ENCODE measurements around the gene KCNJ6. TPM values are rescaled to one million over a fixed set of nuclear protein-coding genes. Genes with fewer than 3 reads are reported as not detected.

KCNJ6 gene
- total and polyA plus RNA-seq, 10 of the 15 experiments (the other 5 are each of a cell fraction or from before 2014, with no cell fraction given) = 0.03 to 0.07 (median 0.04) TPM; not detected in 7

DNA sequence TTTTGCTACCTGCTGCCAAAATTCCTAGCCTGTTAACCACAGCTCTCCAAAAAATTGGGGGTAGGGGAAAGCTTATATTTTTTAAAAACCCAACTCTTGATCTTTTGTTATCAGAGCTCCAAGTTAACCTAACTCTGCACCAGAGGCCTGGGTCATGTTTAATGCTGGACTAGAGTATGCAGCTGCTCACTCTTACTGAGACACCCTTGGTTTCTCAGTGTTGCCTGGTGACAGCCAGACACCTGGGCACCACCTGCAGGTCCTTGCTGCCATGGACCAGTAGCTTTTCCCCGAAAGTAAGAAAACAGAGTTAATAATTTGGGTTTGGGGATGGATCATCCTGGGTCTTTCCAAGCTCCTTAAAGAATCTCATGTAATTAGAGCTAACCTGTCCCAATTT lies 30.1 kb downstream of the KCNJ6 start:
- 0% methylated on average over 1 of the region's 1 CpG for WGBS (ENCODE audit: insufficient coverage, insufficient replicate concordance, low lambda C conversion rate, missing lambda C conversion rate)
- no peak overlapping the region for H3K4me3 ChIP-seq
- no peak for ATAC-seq
- TF ChIP-seq NFIC (IDR thresholded peaks at IDR 0.05; ENCODE audit: low read depth, low read length) (no peak), EGR1 (IDR thresholded peaks at IDR 0.05; ENCODE audit: borderline replicate concordance in 1 of 2, low read depth in 2 of 2, low read length in 2 of 2) (no peak), NR2C2 (IDR thresholded peaks at IDR 0.05; ENCODE audit: borderline replicate concordance, control insufficient read depth, insufficient read length, low read depth) (no peak), HDAC2 (IDR thresholded peaks at IDR 0.05) (no peak), ESRRA (IDR thresholded peaks at IDR 0.05; ENCODE audit: low read length) (no peak), ATF7 (IDR thresholded peaks at IDR 0.05; ENCODE audit: low read depth) (no peak), ASH2L (IDR thresholded peaks at IDR 0.05; ENCODE audit: borderline replicate concordance, low read depth) (no peak), SRF (IDR thresholded peaks at IDR 0.05; ENCODE audit: low read depth in 2 of 2, low read length in 2 of 2) (no peak), GATAD2B (conservative IDR thresholded peaks at IDR 0.05; ENCODE audit: low read depth) (no peak), EZH2 (IDR thresholded peaks at IDR 0.05; ENCODE audit: borderline replicate concordance, control insufficient read depth, low read depth, low read length) (no peak), BRCA1 (IDR thresholded peaks at IDR 0.05; ENCODE audit: low read depth, low read length) (no peak), RCOR1 (conservative IDR thresholded peaks at IDR 0.05; ENCODE audit: low read depth, low read length) (no peak), GABPA (IDR thresholded peaks at IDR 0.05; ENCODE audit: low read depth) (no peak)
- TF ChIP-seq, protein P1, sequence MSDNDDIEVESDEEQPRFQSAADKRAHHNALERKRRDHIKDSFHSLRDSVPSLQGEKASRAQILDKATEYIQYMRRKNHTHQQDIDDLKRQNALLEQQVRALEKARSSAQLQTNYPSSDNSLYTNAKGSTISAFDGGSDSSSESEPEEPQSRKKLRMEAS (IDR thresholded peaks at IDR 0.05; ENCODE audit: low read depth, low read length) = no peak
- TF ChIP-seq, protein P2, sequence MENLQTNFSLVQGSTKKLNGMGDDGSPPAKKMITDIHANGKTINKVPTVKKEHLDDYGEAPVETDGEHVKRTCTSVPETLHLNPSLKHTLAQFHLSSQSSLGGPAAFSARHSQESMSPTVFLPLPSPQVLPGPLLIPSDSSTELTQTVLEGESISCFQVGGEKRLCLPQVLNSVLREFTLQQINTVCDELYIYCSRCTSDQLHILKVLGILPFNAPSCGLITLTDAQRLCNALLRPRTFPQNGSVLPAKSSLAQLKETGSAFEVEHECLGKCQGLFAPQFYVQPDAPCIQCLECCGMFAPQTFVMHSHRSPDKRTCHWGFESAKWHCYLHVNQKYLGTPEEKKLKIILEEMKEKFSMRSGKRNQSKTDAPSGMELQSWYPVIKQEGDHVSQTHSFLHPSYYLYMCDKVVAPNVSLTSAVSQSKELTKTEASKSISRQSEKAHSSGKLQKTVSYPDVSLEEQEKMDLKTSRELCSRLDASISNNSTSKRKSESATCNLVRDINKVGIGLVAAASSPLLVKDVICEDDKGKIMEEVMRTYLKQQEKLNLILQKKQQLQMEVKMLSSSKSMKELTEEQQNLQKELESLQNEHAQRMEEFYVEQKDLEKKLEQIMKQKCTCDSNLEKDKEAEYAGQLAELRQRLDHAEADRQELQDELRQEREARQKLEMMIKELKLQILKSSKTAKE (IDR thresholded peaks at IDR 0.05; ENCODE audit: low read depth, poor library complexity, severe bottlenecking) = no peak
- TF ChIP-seq, protein P3, sequence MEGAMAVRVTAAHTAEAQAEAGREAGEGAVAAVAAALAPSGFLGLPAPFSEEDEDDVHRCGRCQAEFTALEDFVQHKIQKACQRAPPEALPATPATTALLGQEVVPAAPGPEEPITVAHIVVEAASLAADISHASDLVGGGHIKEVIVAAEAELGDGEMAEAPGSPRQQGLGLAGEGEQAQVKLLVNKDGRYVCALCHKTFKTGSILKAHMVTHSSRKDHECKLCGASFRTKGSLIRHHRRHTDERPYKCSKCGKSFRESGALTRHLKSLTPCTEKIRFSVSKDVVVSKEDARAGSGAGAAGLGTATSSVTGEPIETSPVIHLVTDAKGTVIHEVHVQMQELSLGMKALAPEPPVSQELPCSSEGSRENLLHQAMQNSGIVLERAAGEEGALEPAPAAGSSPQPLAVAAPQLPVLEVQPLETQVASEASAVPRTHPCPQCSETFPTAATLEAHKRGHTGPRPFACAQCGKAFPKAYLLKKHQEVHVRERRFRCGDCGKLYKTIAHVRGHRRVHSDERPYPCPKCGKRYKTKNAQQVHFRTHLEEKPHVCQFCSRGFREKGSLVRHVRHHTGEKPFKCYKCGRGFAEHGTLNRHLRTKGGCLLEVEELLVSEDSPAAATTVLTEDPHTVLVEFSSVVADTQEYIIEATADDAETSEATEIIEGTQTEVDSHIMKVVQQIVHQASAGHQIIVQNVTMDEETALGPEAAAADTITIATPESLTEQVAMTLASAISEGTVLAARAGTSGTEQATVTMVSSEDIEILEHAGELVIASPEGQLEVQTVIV (IDR thresholded peaks at IDR 0.05; ENCODE audit: borderline replicate concordance, partially characterized antibody) = no peak
- TF ChIP-seq, protein P4, sequence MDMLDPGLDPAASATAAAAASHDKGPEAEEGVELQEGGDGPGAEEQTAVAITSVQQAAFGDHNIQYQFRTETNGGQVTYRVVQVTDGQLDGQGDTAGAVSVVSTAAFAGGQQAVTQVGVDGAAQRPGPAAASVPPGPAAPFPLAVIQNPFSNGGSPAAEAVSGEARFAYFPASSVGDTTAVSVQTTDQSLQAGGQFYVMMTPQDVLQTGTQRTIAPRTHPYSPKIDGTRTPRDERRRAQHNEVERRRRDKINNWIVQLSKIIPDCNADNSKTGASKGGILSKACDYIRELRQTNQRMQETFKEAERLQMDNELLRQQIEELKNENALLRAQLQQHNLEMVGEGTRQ (IDR thresholded peaks at IDR 0.05; ENCODE audit: borderline replicate concordance, low read depth, low read length) = no peak
- TF ChIP-seq, protein P5, sequence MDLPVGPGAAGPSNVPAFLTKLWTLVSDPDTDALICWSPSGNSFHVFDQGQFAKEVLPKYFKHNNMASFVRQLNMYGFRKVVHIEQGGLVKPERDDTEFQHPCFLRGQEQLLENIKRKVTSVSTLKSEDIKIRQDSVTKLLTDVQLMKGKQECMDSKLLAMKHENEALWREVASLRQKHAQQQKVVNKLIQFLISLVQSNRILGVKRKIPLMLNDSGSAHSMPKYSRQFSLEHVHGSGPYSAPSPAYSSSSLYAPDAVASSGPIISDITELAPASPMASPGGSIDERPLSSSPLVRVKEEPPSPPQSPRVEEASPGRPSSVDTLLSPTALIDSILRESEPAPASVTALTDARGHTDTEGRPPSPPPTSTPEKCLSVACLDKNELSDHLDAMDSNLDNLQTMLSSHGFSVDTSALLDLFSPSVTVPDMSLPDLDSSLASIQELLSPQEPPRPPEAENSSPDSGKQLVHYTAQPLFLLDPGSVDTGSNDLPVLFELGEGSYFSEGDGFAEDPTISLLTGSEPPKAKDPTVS (IDR thresholded peaks at IDR 0.05; ENCODE audit: low read depth, low read length) = no peak
- ChIA-PET SMC1A (ENCODE audit: uncharacterized antibody, unreplicated experiment) (no interaction called here), CTCF (no interaction called here), POLR2A (no interaction called here), RAD21 (ENCODE audit: unreplicated experiment) (interaction anchor here (1.1 kb wide), 1 partner anchor 16 kb away, joined by 4 read pairs; no protein-coding TSS in a partner anchor)
- H2AFZ ChIP-seq (ENCODE audit: control insufficient read depth, low read depth, low read length) = no peak overlapping the region
- no peaks in the 10 kb centered on the region for H3K27me3 ChIP-seq (replicated peaks in 1 of 2; ENCODE audit: control insufficient read depth in 2 of 2, insufficient read depth in 2 of 2, low read length in 1 of 2)
- H3K27ac ChIP-seq (ENCODE audit: control insufficient read depth, insufficient read depth) = no peak overlapping the region
- H3K36me3 ChIP-seq (ENCODE audit: control insufficient read depth in 2 of 2, insufficient read depth in 2 of 2, low read length in 1 of 2) = no peaks in the 10 kb centered on the region
- FAIRE-seq = no peak
- no peaks in the 10 kb centered on the region for H3K4me1 ChIP-seq (ENCODE audit: control insufficient read depth, insufficient read depth, low read length)
- H3K79me2 ChIP-seq (ENCODE audit: control insufficient read depth, insufficient read depth, low read length) = no peaks in the 10 kb centered on the region
- intact Hi-C loops (cut with micrococcal nuclease; ENCODE audit: unreplicated experiment) (no loop called here), in situ Hi-C loops (cut with MboI) (no loop called here)
- H3K4me2 ChIP-seq (ENCODE audit: control insufficient read depth, insufficient read depth) = no peak overlapping the region
- no peak for DNase-seq (ENCODE audit: low read depth, low spot score)
- H4K20me1 ChIP-seq (ENCODE audit: control insufficient read depth, insufficient read depth) = no peaks in the 10 kb centered on the region
- no peaks in the 10 kb centered on the region for H3K9me3 ChIP-seq (replicated peaks; ENCODE audit: control insufficient read depth, insufficient read depth, low read length)
- H3K9ac ChIP-seq (ENCODE audit: control insufficient read depth, insufficient read depth, low read length) = no peak overlapping the region
- no TSS peak for BruUV-seq (replicated peaks)

All from GM12878 (cell line).